HG02642 (cell line): Measurements from ENCODE around the gene CDC123.
"Not testable (repeated sequence)": the region's sequence is repeated elsewhere in the genome, so short reads cannot be mapped to it uniquely, and the experiment has no call there.

Source experiments
- ATAC-seq: cut with Tn5 transposase; IDR thresholded peaks from one replicate; pipeline ENCODE4 v1.9.1; 2021; ENCODE audit warnings: mild to moderate bottlenecking; ENCODE audit not compliant: unreplicated experiment, poor library complexity

Gene CDC123

GRCh38 chr10:12226438-12226837, 30.4 kb downstream of the CDC123 start:
- not testable (repeated sequence) for ATAC-seq

DNA sequence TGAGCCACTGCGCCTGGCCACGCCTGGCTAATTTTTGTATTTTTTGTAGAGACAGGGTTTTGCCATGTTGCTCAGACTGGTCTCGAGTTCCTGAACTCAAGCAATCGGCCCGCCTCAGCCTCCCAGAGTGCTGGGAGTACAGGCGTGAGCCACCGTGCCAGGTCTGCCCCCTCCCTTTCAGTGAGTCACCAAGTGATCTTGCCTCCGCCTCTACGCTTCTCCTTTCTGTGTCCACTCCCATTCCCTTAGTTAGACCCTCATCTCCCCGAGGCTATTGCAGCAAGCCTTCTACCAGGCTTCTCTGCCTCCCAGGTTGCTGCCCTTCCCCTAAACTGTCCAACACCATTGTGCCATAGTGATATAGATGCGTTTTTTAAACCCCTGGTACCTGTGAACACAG, 32.9 kb downstream of the CDC123 start:
- no peak for ATAC-seq

GRCh38 chr10:12234687-12235086, 38.7 kb downstream of the CDC123 start:
- ATAC-seq, result not testable (repeated sequence)

DNA sequence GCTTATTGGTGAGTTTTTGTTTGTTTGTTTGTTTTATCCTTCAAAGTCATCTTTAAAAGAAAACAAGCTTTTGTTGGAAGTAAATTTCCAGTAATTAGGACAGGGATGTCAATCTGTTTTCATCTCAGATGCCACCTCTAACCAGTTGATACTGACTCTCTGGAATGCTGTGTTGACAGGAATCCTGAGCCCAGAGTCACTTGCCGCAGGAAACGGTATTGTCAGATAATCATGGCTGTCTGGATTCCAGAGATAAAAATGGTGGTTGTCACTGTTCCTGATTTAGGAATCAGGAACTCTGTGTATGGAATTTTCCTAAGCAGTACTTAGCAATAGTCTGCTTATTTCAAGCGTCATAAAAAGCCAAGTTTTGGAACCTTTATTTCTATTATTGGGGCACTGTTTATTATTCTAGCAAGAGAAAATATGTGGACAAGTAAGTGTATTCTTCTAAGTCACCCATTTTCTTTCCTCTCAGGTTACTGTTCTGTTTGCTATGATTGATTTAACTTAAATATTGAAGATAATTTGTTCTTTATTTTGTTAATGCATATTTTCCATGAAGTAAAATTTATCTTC, 39.2 kb downstream of the CDC123 start:
- ATAC-seq, result no peak

GRCh38 chr10:12235796-12236195, 39.8 kb downstream of the CDC123 start:
- ATAC-seq, result no peak

DNA sequence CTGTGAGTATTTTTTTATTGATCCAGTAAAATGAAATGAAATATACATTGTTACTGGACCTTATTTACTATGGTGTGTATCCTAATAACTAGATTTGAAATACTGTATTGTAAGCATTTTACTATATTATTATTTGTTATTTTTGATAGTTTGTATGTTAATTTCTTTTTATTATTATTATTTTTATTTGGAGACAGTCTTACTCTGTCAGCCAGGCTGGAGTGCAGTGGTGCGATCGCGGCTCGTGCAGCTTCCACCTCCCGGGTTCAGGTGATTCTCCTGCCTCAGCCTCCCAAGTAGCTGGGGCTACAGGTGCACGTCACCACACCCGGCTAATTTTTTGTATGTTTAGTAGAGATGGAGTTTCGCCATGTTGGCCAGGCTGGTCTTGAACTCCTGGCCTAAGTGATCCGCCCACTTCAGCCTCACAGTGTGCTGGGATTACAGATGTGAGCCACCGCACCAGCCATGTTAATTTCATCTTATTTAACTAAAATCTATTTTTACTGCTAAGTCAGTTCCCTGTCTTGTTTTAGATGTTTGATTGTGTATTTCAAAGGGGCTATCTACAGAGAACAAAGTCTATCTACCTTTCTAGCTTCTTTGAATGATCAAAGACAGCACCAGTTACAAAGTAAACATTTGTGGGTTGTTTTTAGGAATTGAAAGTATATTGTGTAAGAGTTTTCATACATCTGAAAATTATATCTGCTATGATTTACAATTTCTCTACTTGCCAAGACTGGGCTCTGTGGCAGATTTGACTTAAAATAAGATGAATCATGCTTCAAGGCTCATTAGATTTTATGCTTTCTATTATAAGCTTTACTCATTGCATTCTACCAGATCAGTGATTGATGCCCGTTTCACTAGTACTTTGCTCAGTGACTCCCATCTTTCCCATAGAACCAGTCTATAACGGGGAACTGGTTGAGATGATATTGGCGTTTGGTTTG, 41.6 kb downstream of the CDC123 start:
- ATAC-seq, result no peak

- ATAC-seq, result no peak
Observed at GRCh38 chr10:12238821-12239220, 42.8 kb downstream of the CDC123 start.

DNA sequence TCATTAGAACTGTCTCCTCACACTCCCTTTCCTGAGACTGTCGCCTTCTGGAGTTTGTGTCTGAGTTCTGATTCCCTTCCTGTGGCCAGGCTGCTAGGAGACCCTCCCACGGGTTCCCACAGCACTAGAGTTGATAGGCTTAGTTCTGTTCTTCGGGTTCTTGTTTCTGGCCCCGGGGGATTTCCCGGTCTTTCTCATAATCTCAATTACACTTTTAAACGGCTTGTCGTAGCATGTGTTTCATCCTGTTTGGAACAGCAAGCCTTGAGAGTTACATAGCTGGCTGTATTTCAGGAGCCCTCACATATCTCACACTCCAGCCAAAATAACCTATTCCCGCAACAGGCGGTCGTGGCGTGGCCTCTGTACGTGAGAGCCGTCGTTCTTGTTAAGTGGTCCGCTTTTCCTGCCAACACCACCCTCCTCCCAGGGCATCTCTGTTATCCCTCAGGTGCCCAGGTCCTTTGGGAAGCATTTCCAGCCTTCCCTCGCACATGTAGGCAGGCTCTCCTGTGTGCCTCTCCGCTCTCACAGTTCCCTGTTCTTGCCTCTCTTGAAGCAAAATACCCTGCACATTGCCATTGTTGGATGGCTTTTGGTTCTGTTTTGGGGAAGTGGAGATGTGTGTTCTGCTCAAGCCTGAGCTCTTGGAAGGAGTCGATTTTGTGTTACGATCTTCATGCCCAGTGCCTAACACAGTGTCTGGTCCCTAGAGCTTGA, 46.0 kb downstream of the CDC123 start:
- no peak for ATAC-seq

GRCh38 chr10:12243864-12244620, 48.1 kb downstream of the CDC123 start:
- peak; percentile 41 for ATAC-seq

DNA sequence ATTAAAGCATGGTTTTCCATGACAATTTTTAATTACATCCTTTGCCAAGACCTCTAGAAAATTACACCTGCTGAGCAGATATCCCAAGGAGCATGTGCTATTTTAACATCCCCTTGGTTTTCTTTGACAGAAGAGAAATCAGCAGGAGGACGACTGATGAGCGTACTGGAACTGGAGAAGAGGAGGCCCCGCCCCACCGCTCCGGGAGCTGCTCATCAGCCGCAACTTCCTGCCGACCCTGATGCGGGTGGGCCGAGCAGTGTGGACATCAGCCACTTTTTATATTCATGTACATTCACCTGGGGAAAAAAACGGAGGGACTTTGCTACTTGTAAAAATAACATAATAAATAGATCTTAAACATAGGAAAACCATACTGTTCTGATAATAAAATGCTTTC, 54.2 kb downstream of the CDC123 start:
- no peak for ATAC-seq

DNA sequence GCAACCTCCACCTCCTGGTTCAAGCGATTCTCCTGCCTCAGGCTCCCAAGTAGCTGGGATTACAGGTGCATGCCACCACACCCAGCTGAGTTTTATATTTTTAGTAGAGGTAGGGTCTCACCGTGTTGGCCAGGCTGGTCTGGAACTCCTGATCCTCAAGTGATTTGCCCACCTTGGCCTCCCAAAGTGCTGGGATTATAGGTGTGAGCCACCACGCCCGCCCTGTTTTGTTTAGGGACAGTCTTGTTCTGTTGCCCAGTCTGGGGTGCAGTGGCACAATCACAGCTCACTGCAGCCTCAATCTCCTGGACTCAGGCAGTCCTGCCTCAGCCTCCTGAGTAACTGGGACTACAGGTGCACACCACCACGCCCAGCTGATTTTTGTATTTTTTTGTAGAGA, 54.7 kb downstream of the CDC123 start:
- not testable (repeated sequence) for ATAC-seq

GRCh38 chr10:12251581-12251980, 55.6 kb downstream of the CDC123 start:
- ATAC-seq, result no peak

DNA sequence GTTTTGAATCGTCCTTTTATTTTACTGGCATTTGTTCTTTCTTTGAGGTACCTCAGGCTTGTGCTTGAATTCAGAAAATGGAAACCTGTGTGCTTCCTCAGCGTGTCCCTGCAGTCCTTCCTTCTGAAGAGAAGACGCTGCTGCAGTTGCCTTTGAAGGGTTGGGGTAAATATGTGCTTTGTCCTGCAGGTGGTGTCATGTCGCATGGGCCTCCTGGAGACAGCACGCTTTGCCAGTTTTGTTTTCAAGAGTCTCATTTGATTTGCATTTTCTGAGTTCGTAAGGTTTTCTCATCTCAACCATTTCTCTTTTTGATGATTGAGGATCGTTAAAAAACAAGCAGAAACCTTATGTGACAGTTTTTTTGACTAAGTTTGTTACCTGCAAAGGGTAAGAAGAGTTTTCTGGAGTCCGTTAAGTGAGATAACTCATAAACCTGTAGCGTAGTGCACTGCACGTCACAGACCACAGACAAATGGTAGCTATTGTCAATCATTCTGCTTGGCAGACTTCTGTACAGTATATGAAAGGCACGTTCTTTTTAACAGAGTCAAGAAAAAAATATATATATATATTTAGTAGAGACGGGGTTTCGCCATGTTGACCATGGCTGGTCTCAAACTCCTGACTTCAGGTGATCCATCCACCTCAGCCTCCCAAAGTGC, 57.0 kb downstream of the CDC123 start:
- no peak for ATAC-seq

- ATAC-seq, result no peak
Observed at GRCh38 chr10:12255048-12255447, 59.1 kb downstream of the CDC123 start.

DNA sequence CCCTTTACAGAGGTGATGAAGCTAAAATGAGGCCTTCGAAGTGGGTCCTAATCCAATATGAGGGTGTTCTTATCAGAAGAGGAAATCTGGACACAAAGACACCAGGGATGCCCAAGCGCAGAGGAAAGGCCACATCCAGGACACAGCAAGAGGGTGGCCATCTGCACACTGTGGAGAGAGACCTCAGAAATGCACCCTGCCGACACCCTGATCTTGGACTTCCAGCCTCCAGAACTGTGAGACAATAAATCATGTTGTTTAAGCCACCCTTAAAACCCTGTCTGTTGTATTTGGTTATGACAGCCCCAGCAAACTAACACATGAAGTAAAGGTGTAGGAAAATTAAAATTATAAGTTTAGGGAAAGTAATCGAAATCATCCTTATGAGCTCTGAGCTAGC, 64.0 kb downstream of the CDC123 start:
- no peak for ATAC-seq

DNA sequence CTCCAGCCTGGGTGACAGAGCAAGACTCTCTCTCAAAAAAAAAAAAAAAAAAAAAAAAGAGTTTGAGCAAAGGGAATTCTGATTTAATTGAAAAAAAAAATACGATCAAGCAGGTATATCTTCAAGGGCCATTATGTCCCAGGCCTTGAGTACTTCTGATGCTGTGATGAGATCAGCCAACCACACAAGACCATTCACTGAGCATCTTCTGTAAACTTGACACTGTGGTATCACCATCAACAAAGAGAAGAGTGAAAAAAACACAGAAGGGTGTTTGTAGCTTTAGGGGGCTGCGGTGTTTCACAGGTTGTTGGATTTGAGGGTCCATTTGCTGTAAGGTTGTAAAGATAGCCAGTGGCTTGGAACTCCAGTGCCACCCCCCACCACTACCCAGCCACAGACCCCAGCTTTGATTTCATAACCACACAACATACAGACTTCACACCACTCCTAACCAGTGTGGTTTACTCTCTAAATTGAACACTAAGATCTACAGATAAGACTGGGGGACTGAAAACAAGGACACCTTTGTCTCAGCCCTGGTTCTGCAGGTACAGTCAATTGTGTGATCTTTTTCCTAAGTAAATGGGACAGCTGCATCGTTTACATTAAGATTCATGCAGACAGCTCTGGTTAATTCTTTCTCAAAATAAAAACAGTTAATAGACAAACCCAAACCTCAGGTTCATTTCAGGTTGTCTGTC, 66.4 kb downstream of the CDC123 start:
- ATAC-seq, result no peak

DNA sequence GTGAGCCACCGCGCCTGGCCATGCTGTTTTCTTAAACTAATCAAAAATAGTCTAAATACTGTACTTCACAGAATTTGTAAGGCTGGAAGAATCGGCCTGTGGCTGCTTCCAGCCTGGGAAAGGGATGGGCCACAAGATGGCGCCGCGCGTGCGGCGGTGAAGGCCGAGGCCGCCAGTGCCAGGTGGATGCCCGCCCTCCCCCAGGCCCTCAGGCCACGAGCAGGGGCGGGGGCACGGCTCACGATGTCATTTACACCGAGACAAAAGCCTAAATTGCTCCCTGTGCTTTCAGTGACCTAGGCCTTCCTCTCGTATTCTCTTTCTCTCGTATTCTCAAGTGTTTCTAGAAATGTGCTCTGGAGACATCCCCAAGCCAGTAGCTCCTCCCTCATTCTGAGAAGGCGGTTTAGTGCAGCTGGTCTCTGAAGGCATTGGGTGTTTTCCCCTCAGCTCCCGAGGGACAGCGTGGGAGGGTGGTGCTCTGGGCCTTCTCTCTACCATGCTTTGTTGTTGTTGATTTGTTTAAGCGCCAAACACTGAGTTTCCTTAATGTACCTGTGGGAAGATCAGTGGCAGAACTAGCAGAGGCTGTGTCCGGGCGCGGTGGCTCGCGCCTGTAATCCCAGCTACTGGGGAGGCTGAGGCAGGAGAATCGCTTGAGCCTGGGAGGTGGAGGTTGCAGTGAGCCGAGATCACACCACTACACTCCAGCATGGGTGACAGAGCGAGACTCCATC, 68.4 kb downstream of the CDC123 start:
- peak; percentile 90 for ATAC-seq

GRCh38 chr10:12269056-12269455, 73.1 kb downstream of the CDC123 start:
- no peak for ATAC-seq

- ATAC-seq, result no peak
Observed at GRCh38 chr10:12271210-12271540, 75.2 kb downstream of the CDC123 start.
